C4-2B (cell line): ENCODE measurements around the gene HKDC1.

Source experiments
- ZFX ChIP-seq: fragments of 450-650 bp; IDR thresholded peaks from 2 replicates; pipeline ENCODE4 v1.6.1; 2017
- TF ChIP-seq, protein P1 (sequence below): fragments of 450-650 bp; conservative IDR thresholded peaks from 2 replicates; pipeline ENCODE4 v1.5.1; 2017; ENCODE audit warnings: mild to moderate bottlenecking

DNA sequence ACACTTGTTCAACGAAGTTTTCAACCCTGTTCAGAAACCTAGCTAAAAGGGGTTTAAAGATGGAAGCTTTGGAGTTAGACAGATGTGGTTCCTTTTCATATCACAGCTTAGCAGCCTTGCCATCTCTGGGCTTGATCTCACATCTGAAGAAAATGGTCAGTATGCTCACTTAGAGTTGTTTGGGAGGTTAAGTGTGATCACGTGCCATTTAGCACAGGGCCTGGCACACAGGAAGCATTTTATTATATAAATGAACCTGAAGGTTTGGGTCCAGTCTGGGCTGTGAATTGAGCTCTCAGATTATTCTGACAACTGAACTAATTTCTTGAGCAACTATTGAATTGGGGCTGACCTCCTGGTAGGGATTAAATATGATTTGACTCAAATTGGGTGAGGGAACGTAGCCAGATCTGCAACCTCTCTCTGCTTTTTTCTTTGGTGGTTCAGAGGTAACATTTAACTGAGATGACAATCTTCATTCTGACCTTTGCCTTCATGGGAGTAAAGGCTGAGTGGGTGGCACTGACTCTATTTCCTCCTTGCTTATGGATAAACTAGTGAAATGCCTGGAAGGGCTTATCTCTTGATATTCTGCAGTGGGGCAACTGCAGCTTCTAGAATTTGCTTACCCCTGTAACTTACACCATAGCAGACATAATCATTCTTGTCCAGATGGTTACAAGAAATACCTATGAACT is 10.2 kb upstream of the HKDC1 start:
- TF ChIP-seq ZFX, result no peak
- TF ChIP-seq, protein P1, sequence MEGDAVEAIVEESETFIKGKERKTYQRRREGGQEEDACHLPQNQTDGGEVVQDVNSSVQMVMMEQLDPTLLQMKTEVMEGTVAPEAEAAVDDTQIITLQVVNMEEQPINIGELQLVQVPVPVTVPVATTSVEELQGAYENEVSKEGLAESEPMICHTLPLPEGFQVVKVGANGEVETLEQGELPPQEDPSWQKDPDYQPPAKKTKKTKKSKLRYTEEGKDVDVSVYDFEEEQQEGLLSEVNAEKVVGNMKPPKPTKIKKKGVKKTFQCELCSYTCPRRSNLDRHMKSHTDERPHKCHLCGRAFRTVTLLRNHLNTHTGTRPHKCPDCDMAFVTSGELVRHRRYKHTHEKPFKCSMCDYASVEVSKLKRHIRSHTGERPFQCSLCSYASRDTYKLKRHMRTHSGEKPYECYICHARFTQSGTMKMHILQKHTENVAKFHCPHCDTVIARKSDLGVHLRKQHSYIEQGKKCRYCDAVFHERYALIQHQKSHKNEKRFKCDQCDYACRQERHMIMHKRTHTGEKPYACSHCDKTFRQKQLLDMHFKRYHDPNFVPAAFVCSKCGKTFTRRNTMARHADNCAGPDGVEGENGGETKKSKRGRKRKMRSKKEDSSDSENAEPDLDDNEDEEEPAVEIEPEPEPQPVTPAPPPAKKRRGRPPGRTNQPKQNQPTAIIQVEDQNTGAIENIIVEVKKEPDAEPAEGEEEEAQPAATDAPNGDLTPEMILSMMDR, result no peak
